Ovary (tissue), 9 donors: ENCODE measurements around the gene PTPRK. TPM values are rescaled to one million over a fixed set of nuclear protein-coding genes. Genes with fewer than 3 reads are reported as not detected.

Experiments used
- DNase-seq, 5 donors: peaks; one replicate each; pipeline ENCODE4 v3.0.0-alpha.2; 2019 to 2020
- H3K27ac ChIP-seq, 2 donors: fragments of 200-600 bp; one replicate each; pipeline versions ENCODE4 v1.5.1 to v1.8.0; 2019 to 2022
- H3K27me3 ChIP-seq: fragments of 200-600 bp; one replicate; pipeline ENCODE4 v1.8.0; 2022
- H3K36me3 ChIP-seq: fragments of 200-600 bp; sonication (generic); one replicate; pipeline ENCODE4 v1.5.1; 2019
- H3K4me1 ChIP-seq: one replicate; pipeline ENCODE4 v1.8.1; 2013; ENCODE audit warnings: mild to moderate bottlenecking, moderate library complexity; ENCODE audit not compliant: insufficient read depth
- H3K4me3 ChIP-seq: fragments of 200-600 bp; sonication (generic); one replicate; pipeline ENCODE4 v1.5.1; 2017
- H3K9me3 ChIP-seq, 2 donors: fragments of 200-600 bp in 1 of 2; sonication (generic) in 1 of 2; one replicate each; pipeline versions ENCODE4 v1.5.1 to v1.8.1; 2013 to 2019; ENCODE audit warnings: mild to moderate bottlenecking in 1 of 2, moderate library complexity in 1 of 2
- EP300 ChIP-seq: sonication (generic); formaldehyde crosslinking; IDR thresholded peaks from one replicate; pipeline ENCODE4 v1.6.1; 2017; ENCODE audit warnings: antibody characterized with exemption
- POLR2A ChIP-seq: fragments of 450-650 bp; IDR thresholded peaks from one replicate; pipeline ENCODE4 v1.6.1; 2017; ENCODE audit warnings: antibody characterized with exemption, mild to moderate bottlenecking, moderate library complexity
- WGBS, 3 donors: extraction: QIAGEN DNeasy Blood & Tissue Kit in 1 of 3; methylation state at CpG; one replicate each; pipeline versions ENCODE4 v1.1.5 to v1.1.7; 2013 to 2017; 5-methylcytosine and 5-hydroxymethylcytosine counted together
- intact Hi-C, 4 donors: fragments of 100-400 bp; cut with DNase I; formaldehyde crosslinking; loops; one replicate each; pipeline versions ENCODE4 v1.11.0 to v1.15.1; 2022 to 2023
- polyA plus RNA-seq, 2 donors: library from polyadenylated mRNA; stranded (reverse); fragments of 200-250 nt in 1 of 2; fragments of 350-450 nt in 1 of 2; fragmentation: Illumina TruSeq in 1 of 2; extraction: RNeasy Lipid Tissue Mini Kit (QIAGEN cat#74804) in 1 of 2; gene quantifications; one replicate each; pipeline ENCODE4 v1.2.3, GENCODE V29; 2013 to 2014
- total RNA-seq, 7 donors: library from RNA; depleted of rRNA in 2 of 7; stranded (reverse); fragments of >200 nt in 2 of 7; fragmentation: NEBNext Ultra II Directional in 3 of 7; extraction: Animal tissue kit (Norgen Biotek cat#: 25700) in 3 of 7; gene quantifications; one replicate each; pipeline versions ENCODE4 v1.1.0 to v1.2.4, GENCODE V29; 2016 to 2023
- TF ChIP-seq, protein P1 (sequence below), 3 donors: fragments of 450-650 bp in 2 of 3; fragments of 200-600 bp in 1 of 3; IDR thresholded peaks; one replicate each; pipeline versions ENCODE4 v1.5.1 to v1.8.0; 2016 to 2022; ENCODE audit warnings: antibody characterized with exemption in 3 of 3, mild to moderate bottlenecking in 1 of 3
- donor health status: DM: no; HTN: no; CAD: no; lungs with moderate emphysema.
- donor health status: DM: no; HTN: no; CAD: no.
- donor health status: Bipolar disorder and iron deficiency.
- donor health status: DM: yes; HTN: yes; CAD: no.
- donor health status: DM: no; HTN: no; CAD: no.
- donor health status: DM: yes; HTN: yes; CAD: no.

Gene PTPRK
- total and polyA plus RNA-seq, 9 donors, result 24.0 to 50.7 (median 44.1) TPM

DNA sequence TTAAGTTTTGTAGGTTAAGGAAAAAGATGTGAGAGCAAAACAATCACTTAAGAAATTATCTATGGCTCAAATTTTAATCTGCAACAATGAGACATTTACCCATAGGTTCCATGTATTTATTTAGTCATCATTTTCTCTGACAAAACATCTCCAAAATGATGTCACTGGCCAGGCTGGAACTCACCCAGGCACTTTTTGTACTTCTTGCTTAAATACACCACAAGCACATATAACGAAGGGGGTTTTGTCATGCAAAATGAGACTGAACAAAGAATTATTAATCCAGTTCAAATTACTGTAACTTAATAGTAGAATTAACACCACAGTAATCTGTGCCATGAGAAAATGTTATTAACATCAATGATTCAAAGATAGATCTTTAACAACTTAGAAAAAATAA lies 200.5 kb downstream of the PTPRK start:
- TF ChIP-seq POLR2A, result no peak
- TF ChIP-seq, protein P1, sequence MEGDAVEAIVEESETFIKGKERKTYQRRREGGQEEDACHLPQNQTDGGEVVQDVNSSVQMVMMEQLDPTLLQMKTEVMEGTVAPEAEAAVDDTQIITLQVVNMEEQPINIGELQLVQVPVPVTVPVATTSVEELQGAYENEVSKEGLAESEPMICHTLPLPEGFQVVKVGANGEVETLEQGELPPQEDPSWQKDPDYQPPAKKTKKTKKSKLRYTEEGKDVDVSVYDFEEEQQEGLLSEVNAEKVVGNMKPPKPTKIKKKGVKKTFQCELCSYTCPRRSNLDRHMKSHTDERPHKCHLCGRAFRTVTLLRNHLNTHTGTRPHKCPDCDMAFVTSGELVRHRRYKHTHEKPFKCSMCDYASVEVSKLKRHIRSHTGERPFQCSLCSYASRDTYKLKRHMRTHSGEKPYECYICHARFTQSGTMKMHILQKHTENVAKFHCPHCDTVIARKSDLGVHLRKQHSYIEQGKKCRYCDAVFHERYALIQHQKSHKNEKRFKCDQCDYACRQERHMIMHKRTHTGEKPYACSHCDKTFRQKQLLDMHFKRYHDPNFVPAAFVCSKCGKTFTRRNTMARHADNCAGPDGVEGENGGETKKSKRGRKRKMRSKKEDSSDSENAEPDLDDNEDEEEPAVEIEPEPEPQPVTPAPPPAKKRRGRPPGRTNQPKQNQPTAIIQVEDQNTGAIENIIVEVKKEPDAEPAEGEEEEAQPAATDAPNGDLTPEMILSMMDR (IDR thresholded peaks at IDR 0.05), result no peak
- TF ChIP-seq EP300, result no peak
- WGBS, 3 donors, result 93 to 100% (median 95%) methylated on average over 1 of the region's 1 CpG
- H3K36me3 ChIP-seq, result no peaks in the 10 kb centered on the region

DNA sequence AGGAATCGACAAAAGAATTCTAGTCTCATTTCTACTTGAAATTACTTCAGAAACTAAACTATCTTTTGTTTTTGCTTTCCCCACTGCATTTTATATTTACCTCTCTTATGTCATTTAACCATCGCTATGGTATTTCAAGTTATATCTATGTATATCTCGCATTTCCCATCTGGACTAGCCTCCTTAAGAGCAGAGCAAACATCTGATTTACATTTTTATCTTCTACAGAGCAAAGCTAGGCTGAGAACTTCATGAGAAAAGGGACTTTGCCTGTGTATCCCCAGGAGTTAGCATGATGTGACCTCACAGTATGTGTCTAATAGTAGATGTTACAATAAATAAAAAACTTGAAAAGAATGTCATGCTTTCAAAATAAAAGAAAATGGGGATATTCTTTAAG lies 201.2 kb downstream of the PTPRK start:
- 92 to 97% (median 93%) methylated on average over 3 of the region's 3 CpGs for WGBS, 3 donors

More for the DNA sequence above, 200.5 kb downstream of the PTPRK start:
- intact Hi-C loops, result no loop called here
- Histone ChIP-seq H3K4me1 (no peaks in the 10 kb centered on the region), H3K27me3 (no peaks in the 10 kb centered on the region), H3K4me3 (no peak overlapping the region), H3K27ac (no peak overlapping the region), H3K9me3 (no peaks in the 10 kb centered on the region)
- DNase-seq, result no peak

GRCh38 chr6:128316258-128316929 lies 204.0 kb downstream of the PTPRK start:
- no peaks in the 10 kb centered on the region for H3K27me3 ChIP-seq
- intact Hi-C loops, result no loop called here
- no peaks in the 10 kb centered on the region for H3K36me3 ChIP-seq
- no peaks in the 10 kb centered on the region for H3K9me3 ChIP-seq
- no peak overlapping the region for H3K4me3 ChIP-seq
- no peak overlapping the region for H3K27ac ChIP-seq
- peaks cover 1% of the 10 kb centered on the region for H3K4me1 ChIP-seq
- 94 to 97% (median 96%) methylated on average over 8 of the region's 8 CpGs for WGBS, 3 donors
- TF ChIP-seq, protein P1 (IDR thresholded peaks at IDR 0.05), result no peak
- TF ChIP-seq EP300 (no peak), POLR2A (no peak)
- no peak for DNase-seq

More for the DNA sequence above, 201.2 kb downstream of the PTPRK start:
- Histone ChIP-seq H3K9me3 (no peaks in the 10 kb centered on the region), H3K36me3 (no peaks in the 10 kb centered on the region), H3K27ac (no peak overlapping the region), H3K4me3 (no peak overlapping the region), H3K27me3 (no peaks in the 10 kb centered on the region), H3K4me1 (no peaks in the 10 kb centered on the region)
- TF ChIP-seq EP300, result no peak
- TF ChIP-seq, protein P1 (IDR thresholded peaks at IDR 0.05), result no peak
- no peak for TF ChIP-seq POLR2A
- intact Hi-C loops, result no loop called here
- DNase-seq, result no peak

GRCh38 chr6:128314190-128314589 lies 206.2 kb downstream of the PTPRK start:
- H3K36me3 ChIP-seq, result no peaks in the 10 kb centered on the region
- DNase-seq, result no peak
- no peaks in the 10 kb centered on the region for H3K9me3 ChIP-seq
- no peak overlapping the region for H3K27ac ChIP-seq
- TF ChIP-seq EP300 (no peak), POLR2A (no peak)
- TF ChIP-seq, protein P1 (IDR thresholded peaks at IDR 0.05), result no peak
- no peaks in the 10 kb centered on the region for H3K27me3 ChIP-seq
- intact Hi-C loops, result no loop called here
- no peak overlapping the region for H3K4me3 ChIP-seq
- H3K4me1 ChIP-seq, result peaks cover 1% of the 10 kb centered on the region
